Stimulated activated CD8-positive, alpha-beta memory T cell treated with anti-CD3 and anti-CD28 coated beads, Interleukin-15, amount 100 ng/mL, for 24 hours (primary cell): ENCODE measurements around the gene TNS3.

Source experiments
- DNase-seq: peaks from one replicate; pipeline ENCODE4 v3.0.0-alpha.2; 2020; ENCODE audit warnings: low read depth

TNS3 gene

DNA sequence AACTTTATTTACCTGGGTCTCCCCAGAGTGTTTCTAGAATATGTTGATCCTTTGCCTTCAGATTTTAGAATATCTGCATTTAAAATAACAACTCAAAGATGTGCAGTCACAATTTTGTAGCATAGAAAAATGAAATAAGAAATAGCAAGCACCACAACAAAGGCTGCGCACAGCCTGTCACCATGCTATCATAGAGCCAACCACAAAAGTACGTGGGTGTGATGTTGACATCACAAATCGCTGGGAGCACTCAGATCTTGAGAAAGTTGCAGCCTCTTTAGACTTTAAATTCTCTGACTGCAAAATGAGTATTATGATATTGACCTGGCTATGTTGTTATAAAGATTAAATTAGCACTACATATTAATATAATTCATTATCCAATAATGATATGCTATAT is 177.9 kb downstream of the TNS3 start:
- no peak for DNase-seq

DNA sequence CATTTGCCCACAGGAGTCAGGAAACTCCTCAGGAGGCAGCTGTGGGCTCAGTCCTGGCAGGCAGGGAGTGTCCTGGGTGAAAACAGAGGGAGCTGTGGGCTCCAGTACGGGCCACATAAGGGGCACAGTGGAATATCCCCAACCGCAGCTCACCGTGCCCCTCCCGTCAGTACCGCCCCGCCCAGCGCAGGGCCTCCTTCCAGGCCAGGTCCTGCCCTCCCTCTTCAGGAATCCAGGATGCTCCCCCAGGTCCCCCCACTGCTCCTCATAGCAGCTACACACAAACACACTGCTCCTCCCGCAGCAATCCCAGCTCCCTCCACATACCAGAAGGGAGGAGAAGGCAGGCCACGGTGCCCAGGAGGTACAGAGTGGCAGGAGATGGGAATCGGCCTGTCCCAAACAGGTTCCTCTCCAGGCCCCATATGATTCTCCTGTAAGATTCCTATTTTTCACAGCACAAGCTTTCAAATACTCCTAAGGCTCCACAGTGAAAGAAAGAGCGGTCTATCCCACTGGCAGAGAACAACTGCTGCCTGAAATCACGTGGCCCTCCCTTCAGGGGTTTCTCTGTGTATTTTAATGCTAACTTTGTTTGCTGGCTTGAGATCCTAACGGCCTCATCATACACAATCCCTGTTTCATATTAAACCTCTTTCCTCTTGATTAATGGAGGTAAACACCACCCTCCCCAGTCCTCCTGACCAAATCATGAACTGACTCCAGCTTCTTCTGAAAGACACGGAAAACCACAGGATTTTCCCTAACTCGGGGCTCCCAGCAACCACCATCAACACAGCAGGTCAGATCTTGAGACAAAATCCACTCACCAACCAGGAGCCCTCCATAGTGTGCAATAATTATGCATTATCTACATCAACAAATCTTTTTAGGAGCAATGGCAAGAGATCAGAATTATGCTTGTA is 178.7 kb downstream of the TNS3 start:
- DNase-seq: no peak

DNA sequence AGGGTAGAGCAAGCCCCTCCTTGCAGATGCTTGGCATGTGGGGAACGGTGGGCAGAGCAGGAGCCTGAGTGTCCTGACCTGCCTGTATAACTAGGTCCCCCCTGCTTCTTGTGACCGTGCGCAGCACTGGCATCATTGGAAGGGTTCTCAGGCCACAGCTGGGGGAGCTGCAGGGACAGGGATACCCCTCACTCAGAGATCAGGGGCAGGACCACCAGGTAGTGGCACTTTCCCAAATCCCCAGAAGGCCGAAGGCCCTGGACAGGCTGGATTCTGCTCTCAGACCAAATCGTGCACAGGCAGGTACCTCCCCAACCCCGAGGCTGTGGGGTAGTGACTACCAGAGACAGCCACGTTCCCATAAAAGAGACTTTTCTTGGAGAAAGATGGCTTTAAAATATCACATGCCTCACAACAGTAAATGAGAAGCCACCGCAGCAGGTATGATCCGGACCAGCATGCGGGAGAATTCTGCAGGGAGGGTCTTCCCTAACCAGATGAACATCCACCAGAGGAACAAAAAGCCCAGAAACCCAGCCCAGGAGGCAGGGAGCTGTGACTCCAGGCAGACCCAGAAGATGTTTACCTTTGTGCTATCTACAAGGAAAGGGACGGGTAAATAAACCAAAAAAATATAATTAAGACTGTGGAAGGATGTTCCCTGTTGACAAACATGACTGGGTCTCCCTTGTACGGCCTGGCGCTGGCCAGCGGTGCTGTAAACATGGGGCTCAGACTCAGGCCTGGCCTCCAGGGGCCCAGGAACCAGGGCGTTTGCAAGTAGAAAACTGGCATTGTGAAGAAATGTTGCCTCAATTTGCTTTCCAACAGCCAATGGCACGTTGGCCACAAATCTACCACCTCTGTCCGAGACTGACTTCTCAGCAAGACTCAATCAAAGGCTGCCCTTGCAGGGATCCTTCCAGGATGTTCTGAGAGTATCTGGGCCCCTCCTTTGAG is 180.0 kb downstream of the TNS3 start:
- DNase-seq: no peak

DNA sequence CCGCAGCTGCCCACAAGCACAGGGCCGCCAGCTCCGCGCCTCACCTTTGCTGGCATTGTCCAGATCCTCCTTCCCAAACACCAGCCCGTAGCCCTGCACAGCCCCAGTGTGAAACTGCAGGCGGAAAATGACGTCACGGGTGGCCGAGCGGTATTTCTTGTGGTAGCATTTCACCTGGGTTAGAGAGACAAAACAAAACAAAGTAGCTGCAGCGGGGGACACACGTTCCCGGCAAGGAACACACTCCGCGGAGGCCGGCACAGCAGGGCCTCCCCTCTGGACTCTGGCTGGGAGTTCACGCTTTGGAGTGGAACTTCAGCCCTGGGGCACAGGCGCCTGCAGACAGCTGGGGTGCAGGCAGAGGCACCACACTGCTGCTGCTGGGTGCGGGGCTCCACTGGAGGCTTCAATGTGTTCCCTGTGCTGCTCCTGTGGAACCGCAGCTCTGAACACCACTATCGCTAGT is 181.1 kb downstream of the TNS3 start:
- DNase-seq: no peak

DNA sequence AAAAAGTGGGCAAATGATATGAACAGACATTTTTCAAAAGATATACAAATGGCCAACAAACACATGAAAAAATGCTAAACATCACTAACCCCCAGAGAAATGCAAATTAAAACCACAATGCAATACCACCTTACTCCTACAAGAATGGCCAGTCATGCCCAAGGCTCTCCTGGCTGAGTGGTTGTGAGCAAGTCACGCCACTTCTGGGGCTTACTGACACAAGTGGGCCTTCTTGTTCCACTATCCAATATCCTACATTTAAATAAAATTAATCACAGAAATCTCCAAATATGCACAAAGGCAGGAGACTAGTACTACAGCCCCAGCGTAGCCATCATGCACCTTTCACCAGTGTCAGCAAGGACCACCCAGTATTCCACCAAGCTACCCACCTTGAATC is 181.9 kb downstream of the TNS3 start:
- no peak for DNase-seq

DNA sequence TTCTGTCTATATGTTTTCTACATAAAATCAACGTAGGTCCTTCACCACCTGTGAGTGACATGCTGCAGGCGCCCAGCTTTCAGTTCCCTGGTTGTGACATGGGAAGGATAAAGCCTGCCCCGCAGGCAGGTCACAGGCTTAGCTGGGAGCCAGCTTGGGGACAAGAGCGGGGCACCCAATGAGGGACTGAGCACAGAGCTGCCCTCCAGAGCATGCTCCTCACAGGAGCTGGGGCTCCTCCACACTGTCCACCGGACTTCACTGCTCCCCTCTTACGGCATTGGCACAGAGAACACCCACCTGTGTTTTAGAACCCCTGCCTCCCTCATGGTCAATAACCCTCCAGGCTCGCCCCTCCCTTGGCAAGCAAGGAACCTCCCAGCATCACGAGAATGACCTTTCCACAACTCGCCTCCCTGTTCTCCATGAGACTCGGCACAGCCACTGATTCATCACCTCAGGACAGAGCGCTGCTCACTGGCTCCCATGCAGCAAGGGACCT is 187.1 kb downstream of the TNS3 start:
- DNase-seq: no peak

DNA sequence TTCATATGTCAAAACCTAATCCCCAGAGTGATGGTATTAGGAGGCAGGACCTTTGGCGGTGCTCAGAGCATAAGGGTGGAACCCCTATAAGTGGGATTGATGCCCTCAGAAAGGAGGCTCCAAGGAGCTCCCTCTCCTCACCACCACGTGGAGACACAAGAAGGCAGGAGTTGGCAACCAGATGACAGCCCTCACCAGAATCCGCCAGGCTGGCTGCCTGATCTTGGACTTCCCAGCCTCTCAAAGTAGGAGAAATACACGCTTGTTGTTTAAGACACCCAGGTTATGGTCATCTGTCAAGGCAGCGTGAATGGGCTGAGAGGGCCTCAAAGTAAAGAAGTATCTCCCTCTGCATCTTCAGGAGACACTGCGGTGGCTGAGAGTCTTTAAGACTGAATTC is 187.7 kb downstream of the TNS3 start:
- DNase-seq: no peak

DNA sequence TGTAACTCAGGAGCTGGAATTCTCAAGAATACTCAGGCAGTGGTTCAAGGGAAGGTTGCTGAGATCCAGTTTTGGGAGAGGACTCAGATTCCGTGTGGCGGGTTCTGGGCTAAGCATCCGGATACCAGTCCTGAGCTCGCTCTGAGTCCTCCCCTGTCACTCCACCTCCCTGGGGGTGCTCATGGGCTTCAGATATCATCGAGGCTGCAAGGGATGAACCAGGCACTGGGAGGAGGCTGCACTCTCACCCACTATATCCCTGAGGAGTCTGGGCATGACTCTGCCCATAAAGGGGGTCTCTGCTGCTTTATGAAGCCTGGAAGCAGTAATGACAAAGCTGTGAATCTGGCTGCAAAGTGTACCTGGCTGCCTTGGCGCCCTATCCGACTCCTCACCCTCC is 188.5 kb downstream of the TNS3 start:
- no peak for DNase-seq

DNA sequence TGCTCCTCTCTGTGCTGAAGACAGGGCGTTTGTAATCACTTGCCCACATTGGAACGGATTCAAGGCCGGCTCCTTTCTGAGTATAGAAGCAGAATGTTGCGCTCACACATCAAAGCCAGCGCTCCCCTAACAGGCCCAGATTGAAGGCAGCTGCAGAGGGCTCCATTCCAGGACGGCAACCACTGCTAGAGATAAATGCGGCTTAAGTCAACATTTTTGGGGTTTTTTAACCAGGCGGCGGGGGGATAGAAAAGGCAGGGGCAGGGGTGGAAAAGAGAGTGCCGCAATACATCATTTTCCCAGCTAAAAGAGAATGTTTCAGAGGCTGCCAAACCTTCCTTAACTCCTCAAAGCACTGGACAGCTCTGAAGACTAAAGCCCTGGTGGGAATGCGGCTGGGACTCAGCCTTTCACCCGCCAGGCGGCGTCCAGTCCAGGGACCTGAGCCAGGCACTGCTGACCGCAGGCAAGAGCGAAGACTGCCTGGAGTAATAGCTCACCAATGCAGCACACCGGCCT is 189.6 kb downstream of the TNS3 start:
- no peak for DNase-seq

DNA sequence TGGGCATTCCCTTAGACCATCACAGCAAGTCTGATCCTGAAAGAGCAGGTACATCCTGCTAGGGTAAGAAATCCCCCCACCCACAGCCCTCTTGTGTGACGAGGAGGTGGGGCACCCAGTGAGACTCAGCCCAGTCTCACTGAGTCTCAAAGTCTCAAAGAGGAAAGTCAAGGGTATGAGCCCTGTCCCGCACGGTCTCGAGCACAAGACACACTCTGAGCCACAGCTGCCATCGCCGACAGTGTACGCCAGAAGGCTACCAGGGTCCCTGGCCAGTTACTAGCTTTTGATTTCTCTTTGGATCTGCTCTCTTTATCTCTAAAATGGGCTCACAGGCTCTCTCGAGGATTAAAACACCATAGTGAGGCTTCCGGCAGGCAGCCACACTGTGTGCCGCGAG is 190.2 kb downstream of the TNS3 start:
- no peak for DNase-seq

DNA sequence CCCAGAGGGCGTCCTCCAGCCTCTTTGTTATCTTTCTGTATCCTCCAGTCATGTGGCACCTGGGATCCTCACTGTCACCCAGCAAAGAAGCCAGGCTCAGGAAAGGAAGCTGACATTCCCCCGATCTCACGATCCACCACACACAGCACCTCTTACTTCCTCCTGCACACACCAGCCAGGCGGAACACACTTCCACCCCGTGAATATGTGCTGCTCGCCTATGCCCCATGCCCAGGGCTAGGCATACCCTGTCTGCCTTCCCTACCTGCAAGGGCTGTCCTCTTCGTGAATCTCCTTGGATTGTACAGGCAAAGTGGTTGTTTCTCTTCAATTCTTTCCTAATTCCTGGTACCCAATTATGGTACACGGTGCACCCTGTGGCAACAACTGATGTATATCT is 191.0 kb downstream of the TNS3 start:
- no peak for DNase-seq

DNA sequence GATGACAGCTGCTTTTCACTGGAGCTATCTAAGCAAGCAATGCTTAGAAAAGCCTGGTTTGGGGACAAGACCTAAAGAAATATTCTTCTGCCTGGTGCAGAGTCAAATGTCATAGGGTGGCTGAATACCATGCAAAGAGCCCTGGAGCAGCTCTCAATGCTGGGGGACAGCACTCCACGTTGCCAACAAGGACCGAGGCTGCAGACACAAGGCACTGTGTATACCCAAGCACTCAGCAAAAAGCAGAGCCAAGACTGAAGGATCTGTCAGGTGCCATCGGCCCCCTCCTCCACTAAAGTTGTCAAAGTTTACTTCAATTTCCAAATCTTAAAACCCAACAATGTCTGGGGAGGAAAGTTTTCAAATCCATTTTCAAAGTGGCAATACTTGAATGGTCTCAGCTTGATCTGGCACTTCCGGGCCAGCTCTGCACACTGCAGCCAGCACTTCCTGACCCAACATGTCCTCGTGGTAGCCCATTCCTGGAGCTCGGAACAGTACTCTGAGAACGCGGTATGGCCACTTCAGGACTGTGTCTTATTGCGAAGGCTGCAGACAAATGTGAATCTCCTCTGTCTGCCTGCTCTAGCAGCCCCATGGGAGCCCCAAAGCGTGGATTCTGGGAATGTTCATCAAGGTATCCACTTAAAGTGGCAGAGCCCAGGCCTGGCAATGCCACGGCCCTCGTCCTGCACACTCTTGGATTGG is 191.8 kb downstream of the TNS3 start:
- DNase-seq: no peak

DNA sequence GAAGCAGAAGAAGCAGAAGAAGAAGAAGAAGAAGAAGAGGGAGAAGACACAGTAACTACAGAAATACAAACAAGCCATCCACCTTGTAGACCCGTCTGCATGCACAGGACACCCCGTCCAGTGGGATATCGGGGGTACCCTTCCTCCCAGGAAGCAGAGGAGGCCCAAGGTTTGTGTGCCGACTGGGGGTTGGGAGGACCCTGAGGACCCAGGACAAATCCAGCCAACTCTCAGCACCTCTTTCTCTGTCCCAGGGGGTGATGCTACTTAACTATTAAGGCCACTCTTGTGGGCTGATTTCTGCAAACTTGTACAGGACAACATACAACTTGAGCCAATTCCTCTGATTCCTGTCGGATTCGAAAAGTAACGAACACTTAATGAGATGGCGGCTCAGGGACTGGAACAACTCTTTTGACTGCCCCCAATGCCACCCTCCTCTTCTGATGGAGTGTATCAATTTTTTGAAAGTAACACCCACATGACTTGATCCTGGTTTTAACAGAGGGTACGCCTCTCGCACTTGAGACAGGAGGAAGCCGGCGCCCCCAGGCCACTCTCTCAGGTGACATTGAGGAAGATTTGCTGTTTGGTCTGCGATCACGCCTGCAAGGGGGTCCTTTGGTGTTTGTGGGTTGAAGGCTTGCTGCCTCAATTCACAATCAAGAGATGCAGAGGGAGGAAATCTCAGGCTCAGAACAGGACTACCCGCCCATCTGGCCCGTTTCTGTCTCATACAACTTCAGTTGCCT is 192.6 kb downstream of the TNS3 start:
- DNase-seq: no peak

DNA sequence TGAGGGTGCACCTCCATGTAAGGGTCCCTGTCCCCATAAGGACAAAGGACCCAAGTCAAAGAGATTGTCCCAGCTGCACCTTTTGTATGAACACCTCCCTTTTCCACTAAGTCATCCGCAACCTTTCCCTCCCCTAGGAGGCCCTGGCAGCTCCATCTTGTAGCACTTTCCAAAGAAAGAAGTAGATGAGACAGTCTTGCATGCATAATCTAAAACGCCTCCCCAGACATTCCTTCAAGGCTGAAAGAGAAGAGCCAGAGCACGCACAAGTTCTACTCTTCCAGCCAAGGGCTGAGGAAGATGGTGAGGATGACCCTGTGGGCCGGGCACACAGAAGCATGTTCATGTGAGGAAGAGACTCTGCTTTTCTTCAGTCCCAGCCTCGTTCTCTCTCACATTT is 194.4 kb downstream of the TNS3 start:
- no peak for DNase-seq

DNA sequence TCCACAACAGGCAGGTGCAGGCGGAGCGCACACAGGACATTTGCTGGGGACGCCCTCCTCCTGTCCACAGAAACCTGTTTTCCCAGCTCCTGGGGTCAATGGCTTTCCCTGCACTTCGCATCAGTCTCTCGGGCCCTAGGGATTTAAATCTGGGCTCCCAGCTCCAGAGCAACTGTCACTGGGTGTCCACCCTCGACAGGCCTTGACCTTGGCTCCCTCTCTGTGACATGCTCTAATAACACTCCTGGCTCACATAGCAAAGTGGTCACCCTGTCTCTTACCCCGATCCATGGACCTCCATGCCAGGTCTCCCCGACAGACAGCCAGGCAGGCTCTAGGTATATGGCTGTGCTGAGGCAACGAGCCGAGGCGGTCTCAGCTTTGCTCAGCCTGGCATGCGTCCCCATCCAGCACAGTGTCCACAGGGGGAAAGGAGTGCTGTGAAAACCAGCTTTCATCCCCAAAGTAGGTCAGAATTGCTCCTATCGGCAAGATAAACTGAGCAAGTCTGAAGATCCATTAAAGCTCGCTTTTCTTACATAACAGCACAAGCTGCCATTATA is 195.6 kb downstream of the TNS3 start:
- DNase-seq: no peak

DNA sequence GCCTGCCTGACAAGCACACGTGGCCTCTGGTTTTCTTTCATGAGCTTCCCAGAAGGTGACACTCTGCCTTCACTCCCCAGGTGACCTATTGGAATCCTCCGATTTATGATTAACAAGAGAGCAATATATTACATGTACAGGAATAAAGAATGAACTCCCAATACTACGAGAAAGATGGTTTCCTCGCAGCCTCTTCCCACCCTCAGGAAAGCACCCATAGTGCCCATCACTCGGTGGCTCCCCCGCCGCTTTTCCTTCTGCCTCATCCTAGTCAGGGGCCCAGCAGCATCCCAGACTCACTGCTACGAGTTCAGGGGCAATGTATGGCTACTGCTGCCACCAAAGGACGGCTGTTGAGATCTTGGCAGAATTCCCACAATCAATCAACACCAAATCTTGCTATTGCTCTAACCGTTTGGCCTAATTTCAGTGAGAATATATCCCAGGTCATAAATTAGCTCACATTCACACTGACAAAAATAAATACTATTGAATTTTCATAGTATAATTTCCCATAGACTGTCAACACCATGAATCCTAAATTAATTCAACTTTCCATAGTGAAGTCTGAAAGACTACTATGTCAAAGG is 196.3 kb downstream of the TNS3 start:
- DNase-seq: no peak

DNA sequence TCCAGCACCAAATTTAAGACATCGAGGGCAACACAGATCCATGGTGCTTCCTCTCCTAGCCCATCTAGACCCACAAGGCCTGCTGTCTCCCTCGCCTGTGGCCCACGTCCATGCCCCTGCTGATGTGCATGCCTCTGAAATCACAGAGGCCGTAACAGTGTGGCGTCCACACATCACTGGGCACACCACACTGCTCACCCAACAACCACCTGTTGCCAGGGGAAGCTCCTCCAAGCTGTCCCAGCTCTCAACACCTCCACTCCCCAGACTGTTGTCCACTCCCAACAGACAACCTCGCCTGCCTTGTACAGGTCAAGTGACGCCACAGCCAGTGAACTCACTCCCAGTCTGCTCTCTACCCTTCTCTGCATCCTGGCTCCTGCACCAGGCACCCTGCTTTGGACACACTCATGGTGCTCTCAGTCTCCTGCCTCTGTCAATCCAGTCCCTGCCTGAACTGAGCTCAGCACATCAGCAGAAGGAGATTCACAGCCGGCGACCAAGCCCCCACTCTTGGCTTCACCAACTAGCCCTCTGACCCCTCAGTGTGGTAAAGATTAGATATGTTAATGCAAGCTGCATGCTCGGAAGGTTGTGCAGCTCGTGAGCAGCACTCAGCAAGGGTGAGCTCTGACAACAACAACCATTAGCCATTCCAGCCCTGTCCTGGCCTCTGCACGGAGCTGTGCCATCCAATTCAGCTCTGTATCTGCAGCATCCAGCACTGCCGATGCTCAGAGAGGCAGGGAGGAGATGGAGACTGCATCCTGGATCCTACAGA is 197.0 kb downstream of the TNS3 start:
- no peak for DNase-seq

DNA sequence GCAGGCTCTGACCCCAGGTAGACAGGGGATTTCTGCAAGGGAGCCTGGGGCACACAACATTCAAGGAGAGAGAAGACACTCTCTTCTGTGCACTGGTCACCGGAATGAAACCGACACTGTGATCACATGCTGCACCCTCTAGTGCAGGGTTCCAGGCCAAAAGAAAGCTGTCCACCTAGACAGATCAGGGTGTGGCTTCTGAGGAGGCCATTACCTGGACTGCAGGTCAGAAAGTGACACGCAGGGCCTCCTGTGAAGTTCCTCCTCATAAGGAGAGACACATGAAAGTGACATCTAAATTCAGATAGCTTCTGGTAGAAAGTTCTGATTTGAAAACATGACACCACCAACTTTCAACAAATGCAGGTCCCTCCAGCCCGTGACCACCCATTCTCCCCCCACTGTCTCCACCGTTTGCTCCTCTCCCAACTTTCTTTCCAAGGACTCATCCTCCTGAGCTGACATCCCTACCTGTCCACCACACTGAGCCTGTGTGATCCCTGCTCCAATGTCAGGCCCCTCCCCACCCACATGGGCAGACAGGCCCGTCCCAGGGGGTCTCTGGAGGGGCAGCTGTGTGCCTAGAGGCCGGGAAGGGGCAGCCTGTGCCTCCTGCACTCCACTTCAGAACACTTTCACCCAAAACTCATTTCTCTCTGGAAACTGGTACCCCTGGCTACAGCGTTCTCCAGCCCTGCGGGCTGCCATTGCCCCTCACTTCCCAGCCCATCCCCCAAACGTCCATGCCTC is 198.0 kb downstream of the TNS3 start:
- no peak for DNase-seq

DNA sequence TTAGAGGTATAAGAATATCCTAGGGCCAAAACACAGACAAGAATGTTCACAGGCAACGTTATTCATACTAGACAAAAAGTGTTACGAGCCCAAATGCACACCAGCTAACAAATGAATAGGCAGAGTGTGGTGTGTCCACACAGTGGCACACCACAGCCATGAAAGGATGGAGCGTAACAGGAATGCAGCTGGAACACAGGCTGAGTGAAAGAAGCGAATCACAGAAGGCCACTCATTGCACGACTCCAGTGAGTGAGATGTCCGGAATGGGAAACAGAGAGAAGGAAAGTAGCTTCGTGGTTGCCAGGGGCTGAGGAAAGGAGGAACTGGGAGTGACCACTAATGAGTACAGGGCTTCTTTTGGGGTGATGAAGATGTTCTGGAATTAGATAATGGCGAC is 198.8 kb downstream of the TNS3 start:
- no peak for DNase-seq
